22Rv1 (cell line): Measurements from ENCODE around the gene MLLT1.

Source experiments
- CTCF ChIP-seq: fragments of 450-650 bp; IDR thresholded peaks from 2 replicates; pipeline ENCODE4 v1.5.1; 2017; ENCODE audit warnings: mild to moderate bottlenecking
- ZFX ChIP-seq: fragments of 450-650 bp; IDR thresholded peaks from 2 replicates; pipeline ENCODE4 v1.6.1; 2017; ENCODE audit warnings: antibody characterized with exemption, borderline replicate concordance

DNA sequence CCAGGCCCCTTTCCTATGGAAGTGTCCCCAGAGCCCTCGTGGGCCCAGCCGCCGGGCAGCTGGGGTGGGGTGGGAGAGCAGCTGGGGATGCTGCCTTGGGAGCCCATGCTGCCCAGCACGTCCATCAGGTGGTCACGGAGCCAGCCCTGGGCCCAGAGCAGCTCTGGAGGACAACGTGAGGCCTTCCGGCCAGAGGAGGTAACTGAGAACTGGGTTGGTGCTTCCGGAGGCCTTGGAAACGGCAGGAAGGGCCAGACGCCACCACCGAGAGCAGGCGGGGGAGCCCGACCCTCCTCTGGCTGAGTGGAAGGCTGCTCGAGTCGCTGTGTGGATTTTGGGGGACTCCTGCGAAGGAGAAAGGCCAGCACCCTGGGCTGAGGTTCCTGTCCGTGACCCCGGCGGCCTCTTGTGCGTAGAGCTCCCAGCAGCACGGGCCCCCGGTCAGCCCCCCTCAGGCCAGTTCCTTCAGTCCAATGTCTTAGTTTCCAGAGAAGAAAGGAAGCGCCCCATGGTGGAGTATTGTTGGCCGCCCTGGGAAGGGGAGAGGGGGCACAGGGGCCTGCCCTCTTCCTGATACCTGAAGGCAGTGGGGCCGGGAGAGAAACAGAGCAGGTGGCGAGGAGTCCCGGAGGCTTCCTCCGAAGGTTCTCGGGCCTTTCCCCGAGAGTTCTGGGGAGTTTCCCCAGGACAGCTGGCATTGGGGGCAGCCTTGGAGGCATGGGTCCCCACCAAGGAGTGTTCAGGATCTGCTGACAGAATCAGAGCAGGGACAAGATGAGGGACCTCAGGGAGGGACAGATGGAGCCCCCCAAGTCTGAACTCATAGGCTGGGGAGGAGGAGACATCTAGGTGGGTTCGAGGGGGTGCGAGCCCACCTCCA, 68.8 kb downstream of the MLLT1 start:
- TF ChIP-seq CTCF (no peak), ZFX (no peak)
